Karpas-422 (cell line): ENCODE measurements around the gene PCNX3. TPM values are rescaled to one million over a fixed set of nuclear protein-coding genes. Genes with fewer than 3 reads are reported as not detected.

Source experiments
- DNase-seq: peaks from one replicate; pipeline ENCODE4 v3.0.0-alpha.2; 2015
- H2AFZ ChIP-seq: fragments of 200-600 bp; sonication (generic); 2 replicates; pipeline ENCODE4 v1.6.1; 2014; ENCODE audit warnings: antibody characterized with exemption, low read length, mixed read lengths
- H3K27ac ChIP-seq: fragments of 200-600 bp; sonication (generic); 2 replicates; pipeline ENCODE4 v1.5.1; 2014; ENCODE audit warnings: mild to moderate bottlenecking, low read length, moderate library complexity
- H3K27me3 ChIP-seq: fragments of 200-600 bp; sonication (generic); 2 replicates; pipeline ENCODE4 v1.6.1; 2014; ENCODE audit warnings: low read length, mixed read lengths
- H3K36me3 ChIP-seq: fragments of 200-600 bp; sonication (generic); 2 replicates; pipeline ENCODE4 v1.6.1; 2014; ENCODE audit warnings: low read length, mixed read lengths; ENCODE audit not compliant: insufficient read depth
- H3K4me1 ChIP-seq: fragments of 200-600 bp; sonication (generic); 2 replicates; pipeline ENCODE4 v1.6.1; 2014; ENCODE audit warnings: mild to moderate bottlenecking, low read length, mixed read lengths
- H3K4me2 ChIP-seq: fragments of 200-600 bp; sonication (generic); 2 replicates; pipeline ENCODE4 v1.6.1; 2014; ENCODE audit warnings: low read length, low read depth, mild to moderate bottlenecking; ENCODE audit not compliant: poor library complexity, severe bottlenecking
- H3K4me3 ChIP-seq: fragments of 200-600 bp; sonication (generic); 2 replicates; pipeline ENCODE4 v1.5.1; 2014; ENCODE audit warnings: mild to moderate bottlenecking, antibody characterized with exemption, low read length, mixed read lengths
- H3K79me2 ChIP-seq: fragments of 200-600 bp; sonication (generic); 2 replicates; pipeline ENCODE4 v1.6.1; 2014; ENCODE audit warnings: mild to moderate bottlenecking, low read length, mixed read lengths
- H3K9ac ChIP-seq: fragments of 200-600 bp; sonication (generic); 2 replicates; pipeline ENCODE4 v1.6.0; 2014; ENCODE audit warnings: low read length
- H3K9me2 ChIP-seq: fragments of 200-600 bp; sonication (generic), shearing (Covaris generic); replicated peaks from 2 replicates; pipeline ENCODE4 v1.6.0; 2014; ENCODE audit warnings: mild to moderate bottlenecking, low read length, moderate library complexity; ENCODE audit not compliant: insufficient read depth
- H3K9me3 ChIP-seq: fragments of 300-700, 200-600 bp; sonication (generic); 2 replicates; pipeline ENCODE4 v1.6.1; 2014; ENCODE audit warnings: low read length, mixed read lengths
- H4K20me1 ChIP-seq: fragments of 200-600 bp; sonication (generic); 2 replicates; pipeline ENCODE4 v1.6.1; 2014; ENCODE audit warnings: mild to moderate bottlenecking, antibody characterized with exemption, low read length, low read depth; ENCODE audit not compliant: insufficient read depth
- total RNA-seq: library from RNA; depleted of rRNA; stranded (reverse); fragments of >200 nt; shearing (Covaris generic); gene quantifications from 2 replicates; pipeline ENCODE4 v1.2.3, GENCODE V29; 2014; ENCODE audit warnings: low replicate concordance

The PCNX3 gene
- total RNA-seq, 1 experiment from 2014 or later = 20.4 TPM

DNA sequence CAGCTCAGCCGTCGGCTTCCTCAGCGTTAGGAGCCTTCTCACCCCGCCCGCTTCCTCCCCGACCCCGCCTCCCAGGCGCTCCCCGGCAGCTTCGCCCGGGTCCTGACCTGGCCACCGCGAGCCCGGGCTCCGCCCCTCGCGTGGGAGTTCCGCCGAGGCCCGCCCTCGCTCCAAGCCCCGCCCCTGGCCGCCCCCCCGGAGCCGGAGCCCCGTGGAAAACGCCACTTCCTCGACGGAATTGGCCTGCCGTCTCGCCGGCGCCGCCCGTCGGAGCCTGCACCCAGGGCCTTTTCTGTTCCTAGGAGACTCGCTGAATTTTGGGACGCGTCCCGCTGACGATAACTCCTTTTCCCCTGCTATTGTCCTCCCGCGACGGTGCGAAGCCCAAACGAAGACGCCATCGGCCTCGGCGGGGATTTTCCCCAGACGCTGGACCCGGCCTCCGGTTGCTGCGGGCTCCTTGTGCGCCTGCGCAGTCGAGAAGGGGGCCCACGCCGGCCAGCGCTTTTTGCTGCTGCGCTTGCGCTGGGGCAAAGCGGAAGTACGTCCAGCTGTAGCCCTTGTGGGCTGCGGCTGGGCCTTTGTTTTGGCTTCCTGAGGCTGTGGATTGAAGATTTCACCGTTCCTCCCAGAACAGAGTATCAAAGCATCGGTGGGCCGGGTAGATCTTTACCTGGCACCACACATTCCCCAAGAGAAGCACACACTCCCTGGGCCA, 37.1 kb downstream of the PCNX3 start:
- Histone ChIP-seq H2AFZ (no peak overlapping the region), H3K4me1 (peaks cover 24% of the 10 kb centered on the region), H3K4me2 (peak overlapping the region; percentile 84)

DNA sequence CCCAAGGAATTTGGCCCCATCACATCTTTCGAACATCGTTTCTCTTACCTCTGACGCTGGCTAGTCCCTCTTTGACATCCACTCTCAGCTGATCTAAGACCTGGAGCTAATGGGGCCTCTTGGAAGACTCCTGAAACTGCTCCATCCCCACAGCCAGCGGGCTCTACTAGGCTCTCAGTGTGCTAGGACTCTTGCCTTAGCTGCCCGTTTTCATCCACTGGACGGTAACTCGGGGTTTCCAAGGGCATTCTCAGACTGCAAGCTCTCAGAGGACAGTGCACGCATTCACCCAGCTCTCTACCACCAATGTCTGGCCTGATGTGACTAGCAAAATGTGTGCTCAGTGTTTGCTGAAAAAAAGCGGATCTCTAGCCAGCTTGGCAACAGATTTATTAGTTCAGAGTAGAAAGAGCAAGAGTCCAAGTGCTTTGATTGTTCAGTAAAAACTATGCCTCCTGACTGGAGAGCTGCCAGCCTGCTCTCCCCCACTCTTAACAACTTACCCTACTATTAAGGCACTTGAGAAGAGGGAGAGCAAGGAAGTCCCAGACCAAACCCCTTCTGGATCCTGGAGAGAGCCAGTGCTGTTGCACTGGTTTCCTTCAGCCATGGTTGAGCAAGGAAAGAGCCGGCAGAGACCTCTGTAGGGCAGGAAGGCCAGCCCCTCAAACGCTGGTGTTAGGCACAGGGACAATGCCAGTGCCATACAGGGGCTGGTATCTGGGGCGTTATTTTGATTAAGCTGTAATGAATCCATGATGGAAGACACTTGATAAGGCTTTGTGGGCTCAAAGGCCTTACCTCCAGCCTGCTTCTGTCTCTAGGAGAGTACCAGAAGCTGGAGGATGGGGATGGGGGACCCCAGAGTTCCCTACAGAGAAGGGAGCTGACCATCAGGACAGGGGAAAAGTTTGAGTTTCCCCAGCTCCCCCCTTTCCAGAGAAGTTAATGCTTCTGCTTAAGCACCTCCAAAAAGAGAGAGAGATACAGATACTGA, 38.0 kb downstream of the PCNX3 start:
- Histone ChIP-seq H3K4me3 (peak overlapping the region; percentile 58; the same call in 1 of the 2 replicates), H3K27me3 (no peaks in the 10 kb centered on the region), H3K9me3 (no peaks in the 10 kb centered on the region), H3K9me2 (no peaks in the 10 kb centered on the region), H3K4me2 (peak overlapping the region; percentile 84), H4K20me1 (no peaks in the 10 kb centered on the region; the same call in 1 of the 2 replicates), H3K4me1 (peaks cover 24% of the 10 kb centered on the region), H3K79me2 (no peaks in the 10 kb centered on the region), H3K36me3 (peaks cover 25% of the 10 kb centered on the region), H2AFZ (no peak overlapping the region), H3K27ac (peak overlapping the region; percentile 85), H3K9ac (peak overlapping the region; percentile 75)
- no peak for DNase-seq

More for the DNA sequence above, 37.1 kb downstream of the PCNX3 start:
- H4K20me1 ChIP-seq = no peaks in the 10 kb centered on the region; the same call in 1 of the 2 replicates
- H3K9me2 ChIP-seq = no peaks in the 10 kb centered on the region
- peak overlapping the region; percentile 75 for H3K9ac ChIP-seq
- H3K9me3 ChIP-seq = no peaks in the 10 kb centered on the region
- H3K79me2 ChIP-seq = no peaks in the 10 kb centered on the region
- peak overlapping the region; percentile 85 for H3K27ac ChIP-seq
- no peaks in the 10 kb centered on the region for H3K27me3 ChIP-seq
- H3K4me3 ChIP-seq = peak overlapping the region; percentile 58; the same call in 1 of the 2 replicates
- peaks cover 20% of the 10 kb centered on the region for H3K36me3 ChIP-seq
- DNase-seq = peak; percentile 95

DNA sequence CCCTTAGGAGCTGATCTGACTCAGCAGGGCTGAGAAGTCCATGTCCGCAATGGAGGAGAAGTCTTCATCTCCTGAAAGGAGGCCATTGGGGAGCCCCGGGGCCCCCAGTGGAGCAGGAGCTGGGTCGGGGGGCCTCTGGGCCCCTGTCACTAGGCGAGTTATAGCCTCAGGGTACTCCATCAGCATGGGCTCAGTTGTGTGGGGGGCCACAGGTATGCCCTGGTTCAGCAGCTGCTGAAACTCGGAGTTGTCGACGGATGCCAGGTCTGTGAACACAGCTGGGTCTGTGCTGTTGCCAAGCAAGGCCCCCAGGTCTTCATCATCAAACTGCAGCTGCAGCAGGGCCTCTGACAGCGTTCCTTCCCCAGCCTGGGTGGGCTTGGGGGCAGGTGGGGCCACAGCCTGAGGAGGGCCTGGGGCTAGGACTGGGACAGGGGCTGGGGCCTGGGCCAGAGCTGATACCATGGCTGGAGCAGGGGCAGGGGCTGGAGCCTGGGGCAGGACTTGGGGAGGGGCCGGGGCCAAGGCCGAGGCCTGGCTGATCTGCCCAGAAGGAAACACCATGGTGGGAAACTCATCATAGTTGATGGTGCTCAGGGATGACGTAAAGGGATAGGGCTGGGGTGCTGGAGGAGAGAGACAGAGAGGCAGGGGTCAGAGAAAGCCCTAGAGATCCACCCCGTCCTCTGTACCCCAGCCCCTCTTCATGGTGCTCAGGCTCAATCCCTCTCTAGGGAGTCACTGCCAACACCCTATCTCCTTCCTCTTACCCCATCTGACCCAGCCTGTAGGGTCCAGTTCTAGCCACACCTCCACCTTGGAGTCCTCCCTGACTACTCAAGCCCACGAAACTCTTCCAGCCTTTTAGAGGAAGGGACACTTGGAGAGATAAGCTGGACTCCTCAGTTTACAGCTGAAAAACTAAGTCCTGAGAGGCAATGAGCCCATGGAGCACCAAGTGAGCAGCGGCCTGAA, 39.1 kb downstream of the PCNX3 start:
- no peak for DNase-seq
- Histone ChIP-seq H4K20me1 (peaks cover 6% of the 10 kb centered on the region; the same call in 1 of the 2 replicates), H3K9me3 (no peaks in the 10 kb centered on the region), H3K4me2 (no peak overlapping the region), H3K9ac (no peak overlapping the region), H3K27me3 (no peaks in the 10 kb centered on the region), H3K4me3 (no peak overlapping the region), H3K79me2 (no peaks in the 10 kb centered on the region), H3K9me2 (no peaks in the 10 kb centered on the region), H3K4me1 (peaks cover 24% of the 10 kb centered on the region), H3K36me3 (peaks cover 33% of the 10 kb centered on the region), H3K27ac (no peak overlapping the region), H2AFZ (no peak overlapping the region)

DNA sequence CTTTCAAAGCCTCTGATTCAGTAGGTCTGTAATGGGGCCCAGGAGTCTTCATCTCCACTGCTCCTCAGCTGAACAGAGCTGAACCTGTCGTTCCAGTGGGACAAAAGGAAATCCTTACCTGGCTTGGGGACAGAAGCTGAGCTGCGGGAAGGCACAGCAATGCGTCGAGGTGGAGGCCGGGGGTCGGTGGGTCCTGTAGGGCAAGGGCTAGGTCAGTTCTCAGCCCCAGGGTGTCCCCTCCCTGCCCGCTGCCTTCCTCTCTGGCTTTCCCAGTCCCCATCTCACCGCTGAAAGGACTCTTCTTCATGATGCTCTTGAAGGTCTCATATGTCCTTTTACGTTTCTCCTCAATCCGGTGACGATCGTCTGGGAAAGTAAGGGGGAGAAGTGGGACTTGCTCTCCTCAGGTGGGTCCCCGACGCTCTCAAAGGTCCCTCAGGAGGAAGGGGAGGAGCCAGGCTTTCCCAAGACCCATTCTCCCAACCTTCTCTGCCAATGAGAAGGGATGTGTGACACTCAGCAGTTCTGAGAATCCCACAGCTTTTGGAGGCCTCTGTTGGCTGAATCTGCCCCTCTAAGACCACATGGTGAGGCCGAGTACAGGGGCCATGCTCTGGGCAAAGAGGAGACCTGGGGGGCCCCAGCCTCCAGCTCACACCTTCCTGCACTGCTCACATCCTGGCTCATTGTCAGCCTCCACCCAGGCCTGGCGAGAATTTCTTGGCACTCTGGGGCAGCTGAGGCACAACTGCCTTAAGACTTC, 40.2 kb downstream of the PCNX3 start:
- no peak overlapping the region for H3K4me2 ChIP-seq
- no peaks in the 10 kb centered on the region for H3K9me2 ChIP-seq
- no peak overlapping the region for H2AFZ ChIP-seq
- H3K36me3 ChIP-seq = peaks cover 38% of the 10 kb centered on the region
- no peaks in the 10 kb centered on the region for H3K27me3 ChIP-seq
- peaks cover 24% of the 10 kb centered on the region for H3K4me1 ChIP-seq
- H3K4me3 ChIP-seq = no peak overlapping the region
- DNase-seq = no peak
- H3K79me2 ChIP-seq = peaks cover 4% of the 10 kb centered on the region; the same call in 1 of the 2 replicates
- H3K9me3 ChIP-seq = no peaks in the 10 kb centered on the region
- peaks cover 6% of the 10 kb centered on the region; the same call in 1 of the 2 replicates for H4K20me1 ChIP-seq
- no peak overlapping the region for H3K27ac ChIP-seq
- H3K9ac ChIP-seq = no peak overlapping the region

DNA sequence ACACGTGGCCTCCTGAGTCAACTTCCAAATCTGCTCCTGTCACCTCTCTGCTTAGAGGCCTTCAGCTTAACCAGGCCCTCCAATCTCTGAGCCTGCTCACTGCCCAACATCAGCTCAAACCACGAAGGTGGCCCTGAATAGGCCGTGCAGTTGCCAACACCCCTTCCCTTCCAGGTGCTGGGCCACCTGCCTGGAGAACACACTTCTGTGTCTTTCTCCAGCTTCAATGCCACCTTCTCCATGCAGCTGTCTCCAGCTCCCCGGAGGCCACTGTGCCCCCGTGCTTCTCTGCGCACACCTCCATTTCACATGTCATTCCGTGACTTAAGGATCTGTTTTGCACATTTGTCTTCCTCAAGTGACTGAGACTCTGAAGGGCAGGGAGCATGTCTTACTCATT, 41.9 kb downstream of the PCNX3 start:
- Histone ChIP-seq H3K27me3 (no peaks in the 10 kb centered on the region), H3K36me3 (peaks cover 43% of the 10 kb centered on the region), H3K4me2 (no peak overlapping the region), H3K9me3 (no peaks in the 10 kb centered on the region), H3K4me1 (peaks cover 23% of the 10 kb centered on the region), H2AFZ (no peak overlapping the region), H3K27ac (no peak overlapping the region), H3K9ac (no peak overlapping the region), H3K4me3 (no peak overlapping the region), H3K9me2 (no peaks in the 10 kb centered on the region), H4K20me1 (peaks cover 19% of the 10 kb centered on the region), H3K79me2 (peaks cover 20% of the 10 kb centered on the region)
- no peak for DNase-seq

DNA sequence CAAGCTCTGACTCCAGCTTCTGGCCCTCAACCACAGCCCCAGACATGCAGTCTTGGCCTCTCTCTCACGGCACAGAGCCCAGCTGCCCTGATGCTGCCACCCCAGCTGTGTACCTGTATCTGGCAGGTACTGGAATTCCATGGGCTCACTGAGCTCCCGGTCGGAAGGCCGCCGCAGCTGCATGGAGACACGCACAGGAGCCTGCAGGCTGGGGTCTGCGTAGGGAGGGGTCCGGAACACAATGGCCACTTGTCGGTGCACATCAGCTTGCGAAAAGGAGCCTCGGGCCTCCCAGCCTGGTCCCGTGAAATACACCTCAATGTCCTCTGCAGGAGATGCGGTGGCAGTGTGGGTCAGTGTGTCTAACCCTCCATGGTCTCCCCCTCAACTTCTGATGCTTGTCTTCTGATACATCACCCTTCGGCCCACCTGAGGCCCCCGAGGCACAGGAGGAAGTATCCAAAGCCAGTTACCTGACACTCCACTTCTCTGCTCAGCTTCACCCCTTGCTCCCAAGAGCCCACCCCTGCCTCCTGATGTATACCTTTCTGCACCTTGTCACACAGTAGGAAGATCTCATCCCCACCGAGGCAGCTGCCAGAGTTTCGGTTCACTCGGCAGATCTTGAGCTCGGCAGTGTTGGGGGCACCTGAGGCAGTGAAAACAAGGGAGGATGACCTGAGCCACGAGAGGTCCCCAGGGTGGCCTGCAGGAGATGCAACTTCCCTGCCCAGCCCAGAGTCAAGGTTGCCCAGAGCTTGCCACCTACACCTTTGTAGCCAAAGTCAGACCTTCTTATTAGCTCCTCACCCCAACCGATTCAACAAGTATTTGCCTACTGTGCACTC, 42.8 kb downstream of the PCNX3 start:
- Histone ChIP-seq H2AFZ (no peak overlapping the region), H3K4me2 (no peak overlapping the region), H3K27me3 (no peaks in the 10 kb centered on the region), H3K4me3 (no peak overlapping the region), H3K36me3 (peaks cover 40% of the 10 kb centered on the region), H3K4me1 (peaks cover 13% of the 10 kb centered on the region), H3K9me2 (no peaks in the 10 kb centered on the region), H3K79me2 (peaks cover 22% of the 10 kb centered on the region), H3K9ac (no peak overlapping the region), H4K20me1 (peaks cover 20% of the 10 kb centered on the region), H3K27ac (no peak overlapping the region), H3K9me3 (no peaks in the 10 kb centered on the region)
- no peak for DNase-seq
